GM19025 (cell line): Measurements from ENCODE around the gene ADIPOR2.

Experiments
- ATAC-seq: cut with Tn5 transposase; IDR thresholded peaks from one replicate; pipeline ENCODE4 v1.9.1; 2021; ENCODE audit warnings: mild to moderate bottlenecking, low read depth, moderate library complexity; ENCODE audit not compliant: unreplicated experiment

ADIPOR2 gene

GRCh38 chr12:1826401-1826800 lies 135.5 kb downstream of the ADIPOR2 start:
- ATAC-seq = no peak

DNA sequence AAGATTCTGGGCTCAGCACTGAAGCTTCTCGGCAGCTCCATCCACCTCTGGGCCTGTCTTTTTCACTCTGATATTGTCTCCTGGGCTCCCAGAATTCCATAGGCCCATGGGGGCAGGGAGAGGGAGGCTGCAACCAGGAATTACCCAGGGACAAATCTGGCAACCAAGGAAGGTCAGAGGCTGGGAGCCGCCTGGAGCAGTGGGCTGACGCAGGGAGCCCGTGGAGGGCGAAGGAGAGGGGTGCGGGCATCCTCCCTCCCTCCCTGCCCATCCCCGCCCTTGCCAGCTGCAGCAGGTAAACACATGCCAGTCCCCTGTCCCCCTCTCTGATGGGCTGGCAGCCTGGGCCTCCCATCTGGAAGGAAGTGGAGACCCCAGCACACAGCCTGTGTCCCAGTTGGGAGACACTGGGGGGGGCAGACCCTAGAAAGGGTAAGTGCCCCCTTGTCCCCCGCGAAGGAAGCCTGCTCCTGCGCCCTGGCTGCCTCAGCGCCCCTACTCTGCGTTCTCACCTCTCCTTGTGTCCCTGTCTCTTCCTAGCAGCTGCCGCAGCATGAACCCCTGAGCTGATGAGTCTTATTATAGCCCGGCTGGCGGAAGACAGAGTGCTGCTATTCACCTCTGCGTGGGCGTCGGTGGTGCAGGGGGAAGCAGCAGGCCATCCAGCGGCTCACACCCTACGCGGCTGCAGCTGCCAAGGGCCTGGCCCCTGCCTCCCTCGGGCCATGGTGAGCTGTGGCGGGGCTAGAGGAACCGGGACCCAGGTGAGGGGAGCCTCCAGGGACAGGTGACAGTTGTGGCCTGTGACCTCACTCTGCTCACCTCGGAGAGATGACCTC lies 136.2 kb downstream of the ADIPOR2 start:
- ATAC-seq = no peak

- no peak for ATAC-seq
Observed at GRCh38 chr12:1827826-1828805, 137.2 kb downstream of the ADIPOR2 start.

GRCh38 chr12:1828856-1829255 lies 138.0 kb downstream of the ADIPOR2 start:
- ATAC-seq = no peak

DNA sequence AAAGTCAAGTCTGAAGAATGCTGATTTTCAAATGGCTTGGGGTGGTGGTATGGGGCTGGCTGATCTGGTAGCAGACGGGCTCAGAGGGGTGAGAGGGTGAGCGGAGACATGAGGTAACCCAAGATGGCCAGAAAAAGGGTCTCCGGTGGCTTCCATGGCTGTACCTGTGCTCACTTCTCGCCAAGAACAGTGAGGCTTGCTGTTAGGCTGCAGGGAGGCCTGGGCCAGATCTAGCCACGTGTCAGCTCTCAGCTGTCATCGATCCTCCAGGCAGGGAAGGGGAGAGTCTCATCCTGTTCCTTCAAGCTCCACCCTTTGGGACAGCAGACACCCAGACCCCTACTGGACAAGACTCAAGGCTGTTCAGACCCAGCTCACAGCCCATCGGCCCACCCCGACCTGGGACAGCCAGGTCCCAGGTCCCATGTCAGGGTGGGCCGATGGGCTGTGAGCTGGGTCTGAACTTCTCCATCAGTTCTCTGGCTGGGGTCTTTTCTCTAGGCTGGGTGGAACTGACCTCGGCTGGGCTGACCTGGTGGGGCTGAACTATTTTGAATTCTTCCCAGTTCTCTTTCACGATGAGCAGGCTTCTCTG lies 138.5 kb downstream of the ADIPOR2 start:
- no peak for ATAC-seq

DNA sequence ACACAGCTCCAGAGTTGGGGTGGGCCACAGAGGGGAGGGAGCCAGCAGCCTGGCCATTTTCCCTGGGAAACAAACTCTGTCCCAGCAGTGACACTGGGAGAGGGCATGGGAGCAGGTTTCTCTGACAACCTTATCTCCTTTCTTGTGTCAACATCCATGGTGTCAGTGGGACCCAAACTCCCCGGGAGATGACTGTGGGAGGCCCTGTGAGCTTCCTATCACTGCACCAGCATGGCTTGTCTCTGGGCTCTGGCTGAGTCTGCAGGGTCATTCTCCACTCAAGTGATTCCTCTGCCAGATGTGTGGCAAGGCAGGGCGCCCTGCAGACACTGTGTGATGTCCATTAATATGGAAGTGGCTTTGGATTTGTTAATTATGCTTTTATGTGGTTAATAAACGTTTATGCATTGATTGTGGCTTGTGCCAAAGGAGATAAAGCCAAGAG lies 139.6 kb downstream of the ADIPOR2 start:
- no peak for ATAC-seq

GRCh38 chr12:1830981-1831963 lies 140.4 kb downstream of the ADIPOR2 start:
- ATAC-seq = no peak

- no peak for ATAC-seq
Observed at GRCh38 chr12:1832801-1833595, 142.1 kb downstream of the ADIPOR2 start.

GRCh38 chr12:1833596-1834028 lies 142.7 kb downstream of the ADIPOR2 start:
- ATAC-seq = no peak

DNA sequence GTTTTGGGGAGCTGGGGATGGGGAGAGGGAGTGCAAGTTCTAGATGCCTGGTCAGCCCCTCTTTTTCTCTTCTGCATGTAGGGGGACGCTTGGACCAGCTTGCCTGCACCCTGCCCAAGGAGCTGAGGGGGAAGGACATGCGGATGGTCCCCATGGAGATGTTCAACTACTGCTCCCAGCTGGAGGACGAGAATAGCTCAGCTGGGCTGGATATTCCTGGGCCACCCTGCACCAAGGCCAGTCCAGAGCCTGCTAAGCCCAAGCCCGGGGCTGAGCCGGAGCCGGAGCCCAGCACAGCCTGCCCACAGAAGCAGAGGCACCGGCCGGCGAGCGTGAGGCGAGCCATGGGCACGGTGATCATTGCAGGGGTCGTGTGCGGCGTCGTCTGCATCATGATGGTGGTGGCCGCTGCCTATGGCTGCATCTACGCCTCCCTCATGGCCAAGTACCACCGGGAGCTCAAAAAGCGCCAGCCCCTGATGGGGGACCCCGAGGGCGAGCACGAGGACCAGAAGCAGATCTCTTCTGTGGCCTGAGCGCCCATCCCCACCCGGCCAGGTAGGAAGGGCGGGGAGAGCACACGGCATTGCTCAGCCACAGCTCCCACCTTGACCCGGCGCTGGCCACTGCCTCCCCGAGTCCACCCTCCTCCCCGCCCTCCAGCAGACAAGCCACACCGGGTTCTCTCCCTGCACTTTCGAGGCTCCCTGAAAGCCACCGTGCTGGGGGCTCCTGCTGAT lies 143.5 kb downstream of the ADIPOR2 start:
- no peak for ATAC-seq

DNA sequence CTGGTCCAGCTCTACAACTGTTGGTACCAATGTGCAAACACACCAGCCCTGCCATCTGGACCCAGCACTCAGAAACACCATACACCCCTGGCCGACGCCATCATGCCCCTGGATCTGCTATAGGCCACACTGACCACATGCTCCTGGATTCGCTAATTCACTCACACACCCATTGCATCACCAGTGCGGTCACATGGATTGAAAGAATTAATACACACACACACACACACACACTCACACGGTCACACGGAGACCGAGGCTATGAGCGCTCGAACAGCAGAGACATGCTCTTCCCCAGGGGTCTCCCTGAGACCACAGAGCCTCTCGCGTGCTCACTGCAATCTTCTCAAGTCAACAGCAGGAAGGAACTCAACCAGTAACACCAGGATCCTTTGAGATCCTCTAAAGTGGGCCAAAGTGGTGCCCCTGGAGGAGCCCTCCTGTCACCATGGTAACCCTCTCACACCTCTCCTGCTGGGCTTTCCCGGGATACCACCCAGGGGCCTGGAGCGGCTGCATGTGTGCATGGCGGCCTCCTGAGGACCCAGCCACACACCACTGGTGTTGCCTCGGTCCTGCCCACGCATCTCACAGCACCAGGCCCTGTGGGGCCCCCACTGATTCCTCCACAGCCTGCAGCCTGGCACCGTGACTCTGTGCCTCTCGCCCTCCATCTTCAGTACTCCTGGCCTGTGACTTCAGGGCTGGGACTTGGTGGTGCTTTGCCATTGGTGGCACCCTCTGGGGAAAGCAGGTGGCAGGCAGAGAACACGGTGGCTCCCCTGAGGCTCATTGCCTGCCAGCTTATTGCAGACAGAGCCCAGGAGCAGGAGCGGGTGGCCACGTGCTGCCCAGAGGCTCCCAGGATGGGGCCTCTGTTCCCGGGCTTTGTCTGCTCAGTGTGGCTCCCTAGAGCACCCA lies 144.6 kb downstream of the ADIPOR2 start:
- no peak for ATAC-seq

- ATAC-seq = no peak
Observed at GRCh38 chr12:1836241-1836803, 145.5 kb downstream of the ADIPOR2 start.

GRCh38 chr12:1836854-1837421 lies 146.1 kb downstream of the ADIPOR2 start:
- no peak for ATAC-seq

DNA sequence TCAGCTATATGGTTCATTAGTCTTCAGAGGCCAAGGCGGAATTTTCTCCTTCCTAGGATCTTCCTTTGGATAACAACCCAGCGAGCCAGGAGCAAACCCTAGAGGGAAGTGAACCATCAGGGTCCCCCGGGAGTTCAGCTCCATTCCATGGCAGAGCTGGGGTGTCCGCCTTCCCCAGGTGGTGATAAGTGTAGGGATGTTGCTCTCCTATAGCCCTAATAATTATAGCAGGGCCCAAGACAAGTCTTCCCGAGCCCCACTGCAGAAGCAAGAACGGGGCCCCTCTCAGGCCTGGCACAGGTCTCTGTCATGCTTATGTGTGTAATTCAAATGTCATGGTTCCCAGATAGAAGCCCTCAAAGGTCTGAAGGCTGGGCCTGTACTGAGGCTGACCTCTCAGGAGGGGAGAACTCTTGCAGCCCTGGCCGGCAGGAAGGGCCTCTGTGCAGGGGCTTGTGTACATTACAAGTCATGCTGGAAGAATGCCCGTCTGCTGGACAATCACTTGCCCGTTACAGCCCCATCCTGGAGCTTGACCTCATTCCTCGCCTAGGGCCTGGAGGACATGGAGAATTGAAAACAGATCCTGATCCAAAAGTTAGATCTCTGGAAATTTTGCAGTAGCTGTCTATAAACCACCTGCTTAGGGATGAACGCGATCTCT lies 146.8 kb downstream of the ADIPOR2 start:
- no peak for ATAC-seq
